ENCODE results near the gene DGKI. TPM values are rescaled to one million over a fixed set of nuclear protein-coding genes. Genes with fewer than 3 reads are reported as not detected.
"Not testable (repeated sequence)": the region's sequence is repeated elsewhere in the genome, so short reads cannot be mapped to it uniquely, and the experiment has no call there.

The DGKI gene
- total RNA-seq, 1 donor from 2014 or later, result 3.3 TPM

DNA sequence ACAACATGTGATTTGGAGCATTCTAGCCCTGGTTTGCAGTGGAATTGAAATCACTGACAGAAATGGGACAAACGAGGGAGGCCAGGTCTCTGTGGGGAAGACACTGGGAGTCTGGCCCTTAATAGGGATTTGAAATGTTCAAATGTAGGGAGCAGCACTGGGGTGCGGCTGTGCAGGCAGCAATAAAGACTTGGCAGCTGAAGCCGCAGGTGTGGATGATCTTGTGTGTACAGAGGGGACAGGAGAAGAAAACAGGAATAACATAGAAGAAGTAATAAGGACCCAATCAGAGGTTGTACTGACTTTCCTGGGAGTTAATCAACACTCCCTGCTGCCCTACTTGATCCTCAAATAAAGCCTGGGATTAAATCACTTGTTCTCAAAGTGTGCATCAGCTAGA lies 375.6 kb downstream of the DGKI start:
- DNase-seq (ENCODE audit: low spot score), result no peak

GRCh38 chr7:137469858-137470257 lies 376.9 kb downstream of the DGKI start:
- no peak for DNase-seq (ENCODE audit: low spot score)

- DNase-seq (ENCODE audit: low spot score), result no peak
Measured at GRCh38 chr7:137469191-137469811, 377.5 kb downstream of the DGKI start.

GRCh38 chr7:137462847-137463246 lies 383.9 kb downstream of the DGKI start:
- DNase-seq (ENCODE audit: low spot score), result no peak

DNA sequence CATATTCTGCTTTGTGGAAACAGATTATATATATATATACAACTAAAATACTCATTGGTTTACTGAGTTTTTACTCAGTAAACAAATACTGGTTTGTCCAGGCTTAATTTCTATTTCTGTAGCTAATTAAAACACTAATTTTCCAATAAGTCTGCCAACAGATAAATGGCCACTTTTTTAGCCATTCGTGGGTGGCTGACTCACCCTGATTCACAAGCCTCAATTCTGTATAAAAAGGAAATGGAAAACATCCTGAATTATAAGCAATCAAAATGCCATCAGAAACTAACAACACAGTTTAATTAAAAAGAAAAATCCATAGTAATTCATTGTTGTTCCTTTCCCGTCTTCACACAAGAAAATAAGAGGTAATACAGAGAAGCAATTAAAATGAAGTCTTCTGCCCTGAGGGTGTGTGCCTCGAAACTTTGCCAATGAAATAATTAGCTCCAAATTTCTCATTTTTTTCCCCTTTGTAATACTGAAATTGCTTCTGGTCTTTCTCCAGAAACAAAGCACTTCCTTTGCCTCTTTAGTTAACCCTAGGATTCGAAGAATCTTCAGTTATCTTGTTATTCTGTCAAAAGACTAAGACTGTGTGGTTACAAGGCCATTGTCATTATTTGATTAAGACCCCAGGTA lies 384.6 kb downstream of the DGKI start:
- DNase-seq (ENCODE audit: low spot score), result no peak

DNA sequence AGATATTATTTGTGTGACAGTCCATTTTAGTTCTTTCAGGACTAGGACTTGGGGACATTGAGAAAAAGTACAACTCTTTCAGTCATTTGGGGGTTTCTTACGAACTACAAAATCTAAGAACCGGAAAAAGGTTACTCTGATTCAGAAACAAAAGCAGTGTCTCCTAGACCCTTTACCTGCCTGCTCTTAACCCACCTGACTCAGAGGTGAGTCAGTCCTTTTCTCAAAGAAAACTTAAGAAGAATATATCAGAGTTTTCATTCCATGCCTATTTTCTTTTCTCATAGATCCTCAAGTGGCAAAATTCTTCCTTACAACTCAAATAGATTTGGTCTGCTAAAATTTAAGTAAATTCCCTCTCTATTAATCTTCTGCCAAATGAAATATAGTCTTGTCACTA lies 388.4 kb downstream of the DGKI start:
- no peak for DNase-seq (ENCODE audit: low spot score)

DNA sequence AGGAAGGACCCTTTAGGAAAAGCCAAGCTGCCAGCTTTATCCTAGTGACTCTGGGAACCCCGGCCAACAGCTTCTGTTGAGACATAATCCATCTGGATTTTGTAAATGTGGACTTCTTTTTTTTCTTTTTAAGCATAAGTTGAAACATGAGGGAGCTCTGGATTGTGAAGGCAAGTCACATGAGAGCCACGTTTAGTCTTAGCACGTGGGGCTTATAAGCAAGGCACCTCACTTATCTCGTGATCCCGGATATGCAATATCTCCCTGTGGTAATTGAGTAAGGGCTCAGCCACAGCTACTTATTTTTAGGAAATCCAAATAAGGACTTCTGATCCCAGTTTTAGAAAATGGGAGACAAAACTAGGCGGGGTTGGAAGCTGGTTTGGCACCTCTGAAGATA lies 392.0 kb downstream of the DGKI start:
- peak; percentile 45 for DNase-seq (ENCODE audit: low spot score)

GRCh38 chr7:137454246-137454724 lies 392.5 kb downstream of the DGKI start:
- no peak for DNase-seq (ENCODE audit: low spot score)

DNA sequence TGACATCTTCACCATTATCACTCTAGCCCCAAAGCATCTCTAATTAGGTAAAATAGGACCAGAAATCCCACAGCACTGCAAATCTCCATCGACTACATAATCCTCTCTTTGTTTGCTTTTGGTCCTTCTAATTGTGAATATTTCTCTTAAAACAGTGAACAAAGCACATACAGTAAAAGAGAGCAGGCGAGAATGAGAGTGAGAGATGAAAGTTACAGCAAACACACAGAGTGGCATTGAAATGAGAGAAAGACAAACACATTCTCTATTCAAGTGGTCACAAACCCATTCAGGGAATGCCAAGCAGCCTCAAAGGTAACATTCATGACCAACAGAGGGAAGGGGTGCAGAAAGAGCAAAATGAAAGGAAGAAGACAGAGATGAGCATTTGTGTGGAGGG lies 393.4 kb downstream of the DGKI start:
- DNase-seq (ENCODE audit: low spot score), result no peak

- no peak for DNase-seq (ENCODE audit: low spot score)
Measured at GRCh38 chr7:137449016-137449415, 397.8 kb downstream of the DGKI start.

DNA sequence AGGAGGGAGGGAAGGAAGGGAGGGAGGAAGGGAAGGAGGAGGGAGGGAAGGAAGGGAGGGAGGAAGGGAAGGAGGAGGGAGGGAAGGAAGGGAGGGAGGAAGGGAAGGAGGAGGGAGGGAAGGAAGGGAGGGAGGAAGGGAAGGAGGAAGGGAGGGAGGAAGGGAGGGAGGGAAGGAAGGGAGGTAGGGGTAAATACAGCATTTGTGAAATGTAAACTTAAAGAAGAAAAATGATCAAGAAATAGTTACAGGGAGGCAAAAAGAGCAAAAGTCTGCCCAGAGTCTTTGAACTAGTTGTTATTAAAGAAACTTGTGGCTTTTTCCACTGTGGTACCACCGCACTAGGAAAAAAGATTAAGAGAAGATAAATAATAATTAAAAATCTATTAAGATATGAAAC lies 398.2 kb downstream of the DGKI start:
- not testable (repeated sequence) for DNase-seq (ENCODE audit: low spot score)

DNA sequence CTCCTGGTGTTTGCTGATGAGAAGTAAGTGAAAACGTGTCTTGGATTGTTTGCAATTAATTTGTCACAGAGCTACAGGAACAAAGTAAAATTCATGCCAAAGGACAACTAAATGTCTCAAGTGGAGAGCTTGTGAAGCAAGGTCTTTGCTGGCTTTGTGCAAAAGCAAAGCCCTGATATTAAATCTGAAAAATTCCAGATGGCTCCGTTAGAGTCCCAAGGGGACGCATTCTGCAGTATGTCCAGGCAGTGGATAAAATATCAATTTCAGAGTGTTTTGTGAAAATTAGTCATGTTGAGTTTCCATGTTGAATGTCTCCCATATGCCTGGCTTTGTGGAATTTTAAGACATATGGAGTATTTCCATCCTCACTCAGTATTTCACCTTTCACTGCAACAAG lies 400.7 kb downstream of the DGKI start:
- DNase-seq (ENCODE audit: low spot score), result no peak

- DNase-seq (ENCODE audit: low spot score), result no peak
Measured at GRCh38 chr7:137445268-137445667, 401.5 kb downstream of the DGKI start.

GRCh38 chr7:137443616-137444015 lies 403.2 kb downstream of the DGKI start:
- DNase-seq (ENCODE audit: low spot score), result no peak

GRCh38 chr7:137441451-137441850 lies 405.3 kb downstream of the DGKI start:
- no peak for DNase-seq (ENCODE audit: low spot score)

DNA sequence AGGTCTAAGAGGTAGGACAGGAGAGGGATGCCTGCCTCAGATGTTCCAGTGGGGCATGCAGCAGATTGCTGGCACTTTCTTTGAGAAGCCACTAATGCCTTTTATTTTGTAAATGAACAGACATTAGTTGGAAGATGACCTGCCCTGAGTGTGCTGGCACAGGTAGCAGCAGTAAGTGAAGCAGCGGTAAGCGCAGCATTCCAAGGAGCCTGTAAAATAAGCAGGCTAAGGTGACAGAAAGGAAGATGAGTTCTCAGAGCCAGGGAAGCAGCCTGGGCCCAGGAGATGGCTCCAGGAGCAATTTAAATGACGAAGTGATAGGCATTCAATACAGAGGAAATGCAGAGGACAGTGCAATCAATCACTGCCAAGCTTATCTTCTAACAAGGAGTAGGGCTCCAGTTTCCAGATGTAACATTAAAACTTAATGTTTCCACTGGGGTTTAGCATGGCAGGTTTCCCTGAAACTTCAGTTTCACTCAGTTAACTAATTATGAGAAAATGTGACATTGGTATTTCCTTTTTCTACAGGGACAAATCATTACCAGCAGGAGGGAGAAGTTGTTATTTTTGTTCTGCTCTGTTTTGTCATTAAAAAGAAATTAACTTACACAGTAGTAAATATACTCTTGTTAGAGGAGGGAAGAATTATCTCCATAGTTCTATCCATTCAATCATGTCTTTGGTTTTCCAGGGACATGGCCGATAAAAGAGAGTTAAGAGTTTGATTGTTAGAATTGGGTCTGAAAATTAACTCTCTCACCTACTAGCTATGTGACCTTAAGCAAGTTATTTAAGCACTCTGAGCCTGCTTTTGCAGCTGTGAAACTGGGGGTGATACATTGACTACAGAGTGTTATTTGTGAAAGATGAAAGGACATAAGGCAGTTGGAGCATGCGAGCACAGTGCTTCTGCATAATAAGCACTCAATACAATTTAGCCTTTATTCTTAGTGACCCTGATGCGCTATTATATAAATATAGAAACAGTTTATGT lies 406.6 kb downstream of the DGKI start:
- DNase-seq (ENCODE audit: low spot score), result no peak

- DNase-seq (ENCODE audit: low spot score), result no peak
Measured at GRCh38 chr7:137434946-137435345, 411.8 kb downstream of the DGKI start.

DNA sequence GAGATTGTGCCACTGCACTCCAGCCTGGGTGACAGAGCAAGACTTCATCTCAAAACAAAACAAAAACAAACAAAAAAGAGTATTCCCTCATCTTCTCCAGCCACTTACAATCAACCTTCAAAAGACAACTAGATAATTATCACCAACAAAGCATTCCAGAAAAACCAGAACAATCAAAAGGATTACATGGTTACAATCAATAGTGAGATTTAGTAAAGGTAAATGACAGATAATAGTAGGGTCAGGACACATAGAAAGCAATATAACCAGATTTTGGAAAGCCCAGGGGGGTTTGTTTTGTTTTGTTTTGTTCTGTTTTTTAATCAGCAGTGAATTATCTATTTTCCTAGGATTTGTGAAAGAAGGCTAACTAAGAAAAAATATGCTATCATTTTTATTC lies 412.2 kb downstream of the DGKI start:
- DNase-seq (ENCODE audit: low spot score), result no peak

- no peak for DNase-seq (ENCODE audit: low spot score)
Measured at GRCh38 chr7:137423321-137423720, 423.5 kb downstream of the DGKI start.

DNA sequence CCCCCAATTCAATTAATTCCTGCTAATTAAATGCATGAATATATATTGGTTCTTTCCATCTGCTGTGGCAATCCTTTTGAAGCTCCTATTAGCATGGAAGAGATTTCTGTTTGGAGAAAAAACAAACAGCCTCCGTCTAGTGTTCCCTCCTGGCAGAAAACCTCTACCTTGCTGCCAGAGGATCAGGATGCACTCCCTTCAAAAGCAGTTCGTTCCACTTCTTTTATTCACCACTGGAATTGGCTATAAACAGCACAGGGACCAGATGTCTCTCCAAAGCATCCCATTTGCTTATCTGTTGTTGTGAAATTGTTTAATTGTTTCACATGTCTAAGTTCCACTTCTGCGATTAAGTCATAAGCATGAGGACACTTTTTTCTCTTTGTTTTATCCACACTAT lies 425.4 kb downstream of the DGKI start:
- no peak for DNase-seq (ENCODE audit: low spot score)

DNA sequence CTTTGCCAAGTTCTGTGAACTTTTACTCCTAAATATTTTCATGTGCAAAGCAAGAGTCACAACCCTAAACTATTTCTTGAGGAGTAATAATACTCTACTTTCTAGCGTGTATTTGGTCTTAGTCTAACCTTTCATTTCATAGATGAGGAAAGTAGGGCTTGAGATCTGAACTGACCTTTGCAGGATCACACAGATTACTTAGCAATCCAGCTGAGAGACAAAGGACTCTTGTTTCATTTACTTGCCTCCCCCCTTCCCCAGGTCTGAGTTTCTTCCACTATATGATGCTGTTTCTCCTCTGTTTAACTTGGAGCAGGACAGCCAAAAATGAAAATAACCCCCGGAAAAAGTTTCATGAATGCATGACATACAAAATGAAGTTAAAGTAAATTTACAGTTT lies 427.9 kb downstream of the DGKI start:
- no peak for DNase-seq (ENCODE audit: low spot score)

DNA sequence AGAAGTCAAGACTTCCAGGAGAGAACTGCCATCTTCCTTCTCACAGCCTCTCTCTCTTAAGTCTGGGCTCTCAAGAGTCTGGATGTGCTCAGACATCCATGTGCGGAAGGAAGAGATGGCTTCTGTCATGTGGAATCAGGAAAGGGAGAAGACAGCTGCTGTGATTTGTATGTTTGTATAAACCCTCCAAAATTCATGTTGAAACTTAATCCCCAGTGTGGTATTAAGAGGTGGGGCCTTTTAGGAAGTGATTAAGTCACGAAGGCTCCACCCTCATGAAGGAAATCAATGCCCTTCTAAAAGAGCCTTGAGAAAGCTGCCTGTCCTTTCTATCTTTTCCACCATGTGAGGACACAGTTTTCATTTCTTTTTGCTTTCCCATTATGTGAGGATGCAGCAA lies 429.3 kb downstream of the DGKI start:
- DNase-seq (ENCODE audit: low spot score), result no peak

GRCh38 chr7:137413901-137414300 lies 432.9 kb downstream of the DGKI start:
- DNase-seq (ENCODE audit: low spot score), result no peak
